ENCODE data around the gene SLC24A2.

SLC24A2 gene

DNA sequence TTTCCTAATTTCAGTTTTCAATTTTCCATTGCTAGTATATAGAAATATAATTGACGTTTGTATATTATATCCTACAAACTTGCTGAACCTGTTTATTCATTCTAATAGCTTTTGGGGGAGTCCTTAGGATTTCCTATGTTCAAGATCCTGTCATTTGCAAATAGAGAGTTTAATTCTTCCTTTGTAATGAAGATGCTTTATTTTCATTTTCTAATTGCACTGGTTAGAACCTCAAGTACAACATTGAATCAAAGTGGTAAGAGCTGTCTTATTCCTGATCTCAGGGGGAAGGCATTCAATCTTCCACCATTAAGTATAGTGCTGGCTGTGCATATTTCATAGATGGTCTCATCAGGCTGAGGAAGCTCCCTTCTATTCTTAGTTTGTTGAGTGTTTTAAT is 15.6 kb upstream of the SLC24A2 start:
- no peak for ATAC-seq
- no peak for TF ChIP-seq RARB (CRISPR knock-in tag; IDR thresholded peaks at IDR 0.05)
- TF ChIP-seq ZFP3 (CRISPR knock-in tag; IDR thresholded peaks at IDR 0.05): no peak
- TF ChIP-seq SNAI2 (CRISPR knock-in tag; IDR thresholded peaks at IDR 0.05): no peak

DNA sequence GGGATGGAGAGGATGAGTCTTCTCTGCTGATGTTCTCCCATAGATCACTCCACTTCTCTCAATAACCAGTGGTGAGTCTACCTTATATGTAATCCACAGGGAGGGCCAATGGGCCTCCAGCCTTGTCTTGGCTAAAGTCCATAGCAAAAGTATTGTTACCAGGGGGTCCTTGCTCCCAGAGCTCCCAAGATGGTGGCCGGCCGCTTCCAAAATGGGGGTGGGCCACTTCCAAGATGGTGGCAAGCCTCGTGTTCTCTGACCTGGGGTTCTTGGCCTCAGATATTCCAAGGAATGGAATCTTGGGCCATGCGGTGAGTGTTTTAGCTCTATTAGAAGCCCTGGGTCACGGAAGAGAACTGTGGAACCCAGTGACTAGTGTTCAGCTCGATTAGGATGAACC is 12.0 kb upstream of the SLC24A2 start:
- no peak for ATAC-seq
- TF ChIP-seq ZC3H10 (CRISPR knock-in tag; IDR thresholded peaks at IDR 0.05) (no peak), TOX (CRISPR knock-in tag; IDR thresholded peaks at IDR 0.05; ENCODE audit: borderline replicate concordance) (no peak), OSR1 (CRISPR knock-in tag; IDR thresholded peaks at IDR 0.05) (no peak), ESRRG (CRISPR knock-in tag; IDR thresholded peaks at IDR 0.05) (no peak), CSDC2 (CRISPR knock-in tag; IDR thresholded peaks at IDR 0.05) (no peak), SNAI2 (CRISPR knock-in tag; IDR thresholded peaks at IDR 0.05) (no peak), ARNTL (CRISPR knock-in tag; IDR thresholded peaks at IDR 0.05; ENCODE audit: borderline replicate concordance, low read depth) (no peak), RARB (CRISPR knock-in tag; IDR thresholded peaks at IDR 0.05) (no peak)

DNA sequence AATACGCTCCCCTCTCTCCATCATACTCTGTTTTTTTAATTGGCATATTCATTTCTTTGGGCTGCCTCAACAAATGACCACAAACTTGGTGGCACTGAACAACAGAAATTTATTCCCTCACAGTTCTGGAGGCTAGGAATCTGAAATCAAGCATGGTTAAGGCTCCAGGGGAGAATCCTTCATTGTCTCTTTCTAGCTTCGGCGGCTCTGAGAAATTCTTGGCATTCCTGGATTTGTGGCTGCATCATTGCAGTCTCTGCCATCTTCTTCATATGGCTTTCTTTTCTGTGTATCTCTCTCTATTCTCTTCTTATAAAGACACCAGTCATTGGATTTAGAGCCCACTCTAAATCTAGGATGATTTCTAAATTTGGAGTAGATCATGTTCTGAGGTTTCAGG is 10.9 kb upstream of the SLC24A2 start:
- ATAC-seq: no peak
- TF ChIP-seq, protein P1, sequence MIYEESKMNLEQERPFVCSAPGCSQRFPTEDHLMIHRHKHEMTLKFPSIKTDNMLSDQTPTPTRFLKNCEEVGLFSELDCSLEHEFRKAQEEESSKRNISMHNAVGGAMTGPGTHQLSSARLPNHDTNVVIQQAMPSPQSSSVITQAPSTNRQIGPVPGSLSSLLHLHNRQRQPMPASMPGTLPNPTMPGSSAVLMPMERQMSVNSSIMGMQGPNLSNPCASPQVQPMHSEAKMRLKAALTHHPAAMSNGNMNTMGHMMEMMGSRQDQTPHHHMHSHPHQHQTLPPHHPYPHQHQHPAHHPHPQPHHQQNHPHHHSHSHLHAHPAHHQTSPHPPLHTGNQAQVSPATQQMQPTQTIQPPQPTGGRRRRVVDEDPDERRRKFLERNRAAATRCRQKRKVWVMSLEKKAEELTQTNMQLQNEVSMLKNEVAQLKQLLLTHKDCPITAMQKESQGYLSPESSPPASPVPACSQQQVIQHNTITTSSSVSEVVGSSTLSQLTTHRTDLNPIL (CRISPR knock-in tag; IDR thresholded peaks at IDR 0.05; ENCODE audit: low read depth): no peak
- TF ChIP-seq, protein P2, sequence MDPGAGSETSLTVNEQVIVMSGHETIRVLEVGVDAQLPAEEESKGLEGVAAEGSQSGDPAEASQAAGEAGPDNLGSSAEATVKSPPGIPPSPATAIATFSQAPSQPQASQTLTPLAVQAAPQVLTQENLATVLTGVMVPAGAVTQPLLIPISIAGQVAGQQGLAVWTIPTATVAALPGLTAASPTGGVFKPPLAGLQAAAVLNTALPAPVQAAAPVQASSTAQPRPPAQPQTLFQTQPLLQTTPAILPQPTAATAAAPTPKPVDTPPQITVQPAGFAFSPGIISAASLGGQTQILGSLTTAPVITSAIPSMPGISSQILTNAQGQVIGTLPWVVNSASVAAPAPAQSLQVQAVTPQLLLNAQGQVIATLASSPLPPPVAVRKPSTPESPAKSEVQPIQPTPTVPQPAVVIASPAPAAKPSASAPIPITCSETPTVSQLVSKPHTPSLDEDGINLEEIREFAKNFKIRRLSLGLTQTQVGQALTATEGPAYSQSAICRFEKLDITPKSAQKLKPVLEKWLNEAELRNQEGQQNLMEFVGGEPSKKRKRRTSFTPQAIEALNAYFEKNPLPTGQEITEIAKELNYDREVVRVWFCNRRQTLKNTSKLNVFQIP (CRISPR knock-in tag; IDR thresholded peaks at IDR 0.05; ENCODE audit: borderline replicate concordance, low read depth): no peak
- no peak for TF ChIP-seq ESRRG (CRISPR knock-in tag; IDR thresholded peaks at IDR 0.05)
- TF ChIP-seq OSR1 (CRISPR knock-in tag; IDR thresholded peaks at IDR 0.05): no peak
- TF ChIP-seq CSDC2 (CRISPR knock-in tag; IDR thresholded peaks at IDR 0.05): no peak
- no peak for TF ChIP-seq PPARA (CRISPR knock-in tag; IDR thresholded peaks at IDR 0.05; ENCODE audit: borderline replicate concordance)
- TF ChIP-seq GLIS3 (CRISPR knock-in tag; IDR thresholded peaks at IDR 0.05): no peak
- TF ChIP-seq ZFP30 (CRISPR knock-in tag; IDR thresholded peaks at IDR 0.05): no peak
- no peak for TF ChIP-seq TOX (CRISPR knock-in tag; IDR thresholded peaks at IDR 0.05; ENCODE audit: borderline replicate concordance)
- TF ChIP-seq TCF4 (CRISPR knock-in tag; IDR thresholded peaks at IDR 0.05; ENCODE audit: borderline replicate concordance): no peak
- TF ChIP-seq SNAI2 (CRISPR knock-in tag; IDR thresholded peaks at IDR 0.05): no peak
- TF ChIP-seq, protein P3, sequence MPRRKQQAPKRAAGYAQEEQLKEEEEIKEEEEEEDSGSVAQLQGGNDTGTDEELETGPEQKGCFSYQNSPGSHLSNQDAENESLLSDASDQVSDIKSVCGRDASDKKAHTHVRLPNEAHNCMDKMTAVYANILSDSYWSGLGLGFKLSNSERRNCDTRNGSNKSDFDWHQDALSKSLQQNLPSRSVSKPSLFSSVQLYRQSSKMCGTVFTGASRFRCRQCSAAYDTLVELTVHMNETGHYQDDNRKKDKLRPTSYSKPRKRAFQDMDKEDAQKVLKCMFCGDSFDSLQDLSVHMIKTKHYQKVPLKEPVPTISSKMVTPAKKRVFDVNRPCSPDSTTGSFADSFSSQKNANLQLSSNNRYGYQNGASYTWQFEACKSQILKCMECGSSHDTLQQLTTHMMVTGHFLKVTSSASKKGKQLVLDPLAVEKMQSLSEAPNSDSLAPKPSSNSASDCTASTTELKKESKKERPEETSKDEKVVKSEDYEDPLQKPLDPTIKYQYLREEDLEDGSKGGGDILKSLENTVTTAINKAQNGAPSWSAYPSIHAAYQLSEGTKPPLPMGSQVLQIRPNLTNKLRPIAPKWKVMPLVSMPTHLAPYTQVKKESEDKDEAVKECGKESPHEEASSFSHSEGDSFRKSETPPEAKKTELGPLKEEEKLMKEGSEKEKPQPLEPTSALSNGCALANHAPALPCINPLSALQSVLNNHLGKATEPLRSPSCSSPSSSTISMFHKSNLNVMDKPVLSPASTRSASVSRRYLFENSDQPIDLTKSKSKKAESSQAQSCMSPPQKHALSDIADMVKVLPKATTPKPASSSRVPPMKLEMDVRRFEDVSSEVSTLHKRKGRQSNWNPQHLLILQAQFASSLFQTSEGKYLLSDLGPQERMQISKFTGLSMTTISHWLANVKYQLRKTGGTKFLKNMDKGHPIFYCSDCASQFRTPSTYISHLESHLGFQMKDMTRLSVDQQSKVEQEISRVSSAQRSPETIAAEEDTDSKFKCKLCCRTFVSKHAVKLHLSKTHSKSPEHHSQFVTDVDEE (CRISPR knock-in tag; IDR thresholded peaks at IDR 0.05): no peak
- no peak for TF ChIP-seq ISL1 (CRISPR knock-in tag; IDR thresholded peaks at IDR 0.05)
- TF ChIP-seq ZNF565 (CRISPR knock-in tag; conservative IDR thresholded peaks at IDR 0.05; ENCODE audit: low read depth): no peak
- TF ChIP-seq ARNTL (CRISPR knock-in tag; IDR thresholded peaks at IDR 0.05; ENCODE audit: borderline replicate concordance, low read depth): no peak
- TF ChIP-seq ZNF70 (CRISPR knock-in tag; IDR thresholded peaks at IDR 0.05): no peak
- TF ChIP-seq ZNF8 (CRISPR knock-in tag; IDR thresholded peaks at IDR 0.05): no peak

DNA sequence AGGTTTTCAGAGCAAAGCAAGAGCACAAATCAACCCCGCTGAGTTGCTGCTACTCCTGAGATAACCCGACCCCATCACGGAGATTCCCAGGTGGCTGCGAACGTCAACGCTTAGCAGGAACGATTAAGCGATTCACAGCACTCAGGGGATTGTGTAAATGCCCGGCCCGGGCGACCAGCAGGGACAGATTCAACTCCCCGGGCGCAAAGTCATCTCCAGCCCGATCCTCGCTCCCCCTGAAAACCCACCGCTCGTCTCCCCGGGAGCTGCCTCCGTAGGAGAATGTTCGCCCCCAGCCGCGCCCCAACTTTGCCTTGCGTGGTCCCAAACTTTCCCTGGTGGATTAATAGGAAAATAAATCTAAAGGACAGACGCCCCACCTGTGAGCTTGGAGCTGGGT is 685 bp downstream of the SLC24A2 start:
- TF ChIP-seq ZNF70 (CRISPR knock-in tag; IDR thresholded peaks at IDR 0.05) (no peak), ZNF8 (CRISPR knock-in tag; IDR thresholded peaks at IDR 0.05) (no peak), OSR1 (CRISPR knock-in tag; IDR thresholded peaks at IDR 0.05) (no peak), GLIS3 (CRISPR knock-in tag; IDR thresholded peaks at IDR 0.05) (no peak), PPARA (CRISPR knock-in tag; IDR thresholded peaks at IDR 0.05; ENCODE audit: borderline replicate concordance) (no peak), ZFP3 (CRISPR knock-in tag; IDR thresholded peaks at IDR 0.05) (no peak)
- TF ChIP-seq, protein P3 (CRISPR knock-in tag; IDR thresholded peaks at IDR 0.05): no peak
- ATAC-seq: no peak
